Measurements from ENCODE around the gene MAGEA11. TPM values are rescaled to one million over a fixed set of nuclear protein-coding genes. Genes with fewer than 3 reads are reported as not detected.

The MAGEA11 gene
- total and polyA plus RNA-seq, 7 donors: not detected

GRCh38 chrX:149762696-149763614 lies 51.1 kb downstream of the MAGEA11 start:
- intact Hi-C loops (cut with DNase I): no loop called here
- no peak overlapping the region for H3K4me3 ChIP-seq
- no peak overlapping the region for H3K27ac ChIP-seq
- no peak for DNase-seq
- no peaks in the 10 kb centered on the region for H3K36me3 ChIP-seq
- no peaks in the 10 kb centered on the region for H3K4me1 ChIP-seq
- WGBS, 2 donors: 65 to 83% methylated on average over 10 of the region's 11 CpGs
- H3K9me3 ChIP-seq: no peaks in the 10 kb centered on the region
- no peak for TF ChIP-seq EP300 (IDR thresholded peaks at IDR 0.05)
- no peak for TF ChIP-seq POLR2AphosphoS5 (IDR thresholded peaks at IDR 0.05)
- no peak for TF ChIP-seq POLR2A (IDR thresholded peaks at IDR 0.05)
- no peak for TF ChIP-seq CTCF (IDR thresholded peaks at IDR 0.05)
- H3K27me3 ChIP-seq: no peaks in the 10 kb centered on the region

Small RNA genes lying within 50 kb of the gene (small RNA-seq; reads per million reads assigned to genes)
- 0 reads per million in 3 donors for gene AC244098.1
- 0 reads per million in 3 donors for gene AC244098.2
- gene AC244098.3: 0 reads per million in 3 donors

Other genes starting within 250 kb of the MAGEA11 start
- gene IDS, start 206.8 kb upstream of the MAGEA11 start, total RNA-seq: 10 to 100 TPM; 71.3 to 97.2 (median 89.9) TPM
- 10 to 100 TPM; 31.3 to 49.7 (median 43.8) TPM for gene IDS, start 206.8 kb upstream of the MAGEA11 start, polyA plus RNA-seq
- 10 to 100 TPM in 3 of 4 donors, 1 to 10 TPM in 1; 8.7 to 14.4 (median 11.9) TPM for gene EOLA1, start 171.0 kb upstream of the MAGEA11 start, total RNA-seq
- gene EOLA1, start 171.0 kb upstream of the MAGEA11 start, polyA plus RNA-seq: 10 to 100 TPM; 31.2 to 43.0 (median 34.2) TPM
- not detected for gene HSFX3, start 162.1 kb upstream of the MAGEA11 start, total RNA-seq
- gene HSFX3, start 162.1 kb upstream of the MAGEA11 start, polyA plus RNA-seq: not detected
- not detected for gene MAGEA9B, start 124.6 kb upstream of the MAGEA11 start, total RNA-seq
- not detected for gene MAGEA9B, start 124.6 kb upstream of the MAGEA11 start, polyA plus RNA-seq
- not detected for gene HSFX2, start 116.7 kb upstream of the MAGEA11 start, total RNA-seq
- under 1 TPM in 1 of 3 donors, not detected in 2; 0.39 TPM for gene HSFX2, start 116.7 kb upstream of the MAGEA11 start, polyA plus RNA-seq
- gene TMEM185A, start 80.3 kb upstream of the MAGEA11 start, total RNA-seq: 10 to 100 TPM in 3 of 4 donors, 1 to 10 TPM in 1; 9.6 to 18.3 (median 13.0) TPM
- gene TMEM185A, start 80.3 kb upstream of the MAGEA11 start, polyA plus RNA-seq: 10 to 100 TPM in 1 of 3 donors, 1 to 10 TPM in 2; 4.2 to 11.7 (median 6.0) TPM
- gene HSFX1, start 62.0 kb downstream of the MAGEA11 start, total RNA-seq: 1 to 10 TPM in 2 of 4 donors, under 1 TPM in 2; 0.83 to 1.3 (median 1.0) TPM
- under 1 TPM in 1 of 3 donors, not detected in 2; 0.71 TPM for gene HSFX1, start 62.0 kb downstream of the MAGEA11 start, polyA plus RNA-seq
- gene MAGEA9, start 69.9 kb downstream of the MAGEA11 start, total RNA-seq: not detected
- gene MAGEA9, start 69.9 kb downstream of the MAGEA11 start, polyA plus RNA-seq: not detected
- gene MAGEA8, start 169.1 kb downstream of the MAGEA11 start, total RNA-seq: not detected
- not detected for gene MAGEA8, start 169.1 kb downstream of the MAGEA11 start, polyA plus RNA-seq
- not detected for gene HSFX4, start 217.5 kb downstream of the MAGEA11 start, total RNA-seq
- gene HSFX4, start 217.5 kb downstream of the MAGEA11 start, polyA plus RNA-seq: not detected
- gene EOLA2, start 226.4 kb downstream of the MAGEA11 start, total RNA-seq: 10 to 100 TPM; 17.8 to 20.1 (median 18.8) TPM
- gene EOLA2, start 226.4 kb downstream of the MAGEA11 start, polyA plus RNA-seq: 10 to 100 TPM; 23.4 to 34.9 (median 29.5) TPM